ENCODE results near the gene KRT85.
"Not testable (repeated sequence)": the region's sequence is repeated elsewhere in the genome, so short reads cannot be mapped to it uniquely, and the experiment has no call there.

The KRT85 gene

GRCh38 chr12:52323001-52323400 lies 44.3 kb downstream of the KRT85 start:
- no peak for DNase-seq

- no peak for DNase-seq
These were observed 45.2 kb downstream of the KRT85 start for GRCh38 chr12:52322069-52322468.

- DNase-seq = no peak
These were observed 45.9 kb downstream of the KRT85 start for GRCh38 chr12:52321418-52321817.

- DNase-seq = no peak
These were observed 46.4 kb downstream of the KRT85 start, which contains the start of gene KRT83 for GRCh38 chr12:52320784-52321400. Gene KRT83, minus strand, starts transcription at chr12:52321398. Its CDS starts 63 bp downstream, at chr12:52321335.

- peak; percentile 52 for DNase-seq
These were observed 48.2 kb downstream of the KRT85 start for GRCh38 chr12:52319097-52319496.

- no peak for DNase-seq
These were observed 48.9 kb downstream of the KRT85 start for GRCh38 chr12:52318241-52318990.

GRCh38 chr12:52317468-52318052 lies 49.7 kb downstream of the KRT85 start:
- DNase-seq = no peak

GRCh38 chr12:52316701-52317100 lies 50.6 kb downstream of the KRT85 start:
- DNase-seq = no peak

GRCh38 chr12:52316290-52316689 lies 51.0 kb downstream of the KRT85 start:
- no peak for DNase-seq

GRCh38 chr12:52315721-52316120 lies 51.6 kb downstream of the KRT85 start:
- DNase-seq = not testable (repeated sequence)

GRCh38 chr12:52314511-52314910 lies 52.8 kb downstream of the KRT85 start:
- no peak for DNase-seq

- no peak for DNase-seq
These were observed 53.4 kb downstream of the KRT85 start for GRCh38 chr12:52313926-52314325.

GRCh38 chr12:52313461-52313860 lies 53.8 kb downstream of the KRT85 start:
- no peak for DNase-seq

GRCh38 chr12:52312086-52312485 lies 55.2 kb downstream of the KRT85 start:
- no peak for DNase-seq

GRCh38 chr12:52311285-52311648 lies 56.0 kb downstream of the KRT85 start:
- no peak for DNase-seq

- DNase-seq = no peak
These were observed 56.5 kb downstream of the KRT85 start for GRCh38 chr12:52310622-52311284.
